ENCODE results near the gene P2RY11.

P2RY11 gene

DNA sequence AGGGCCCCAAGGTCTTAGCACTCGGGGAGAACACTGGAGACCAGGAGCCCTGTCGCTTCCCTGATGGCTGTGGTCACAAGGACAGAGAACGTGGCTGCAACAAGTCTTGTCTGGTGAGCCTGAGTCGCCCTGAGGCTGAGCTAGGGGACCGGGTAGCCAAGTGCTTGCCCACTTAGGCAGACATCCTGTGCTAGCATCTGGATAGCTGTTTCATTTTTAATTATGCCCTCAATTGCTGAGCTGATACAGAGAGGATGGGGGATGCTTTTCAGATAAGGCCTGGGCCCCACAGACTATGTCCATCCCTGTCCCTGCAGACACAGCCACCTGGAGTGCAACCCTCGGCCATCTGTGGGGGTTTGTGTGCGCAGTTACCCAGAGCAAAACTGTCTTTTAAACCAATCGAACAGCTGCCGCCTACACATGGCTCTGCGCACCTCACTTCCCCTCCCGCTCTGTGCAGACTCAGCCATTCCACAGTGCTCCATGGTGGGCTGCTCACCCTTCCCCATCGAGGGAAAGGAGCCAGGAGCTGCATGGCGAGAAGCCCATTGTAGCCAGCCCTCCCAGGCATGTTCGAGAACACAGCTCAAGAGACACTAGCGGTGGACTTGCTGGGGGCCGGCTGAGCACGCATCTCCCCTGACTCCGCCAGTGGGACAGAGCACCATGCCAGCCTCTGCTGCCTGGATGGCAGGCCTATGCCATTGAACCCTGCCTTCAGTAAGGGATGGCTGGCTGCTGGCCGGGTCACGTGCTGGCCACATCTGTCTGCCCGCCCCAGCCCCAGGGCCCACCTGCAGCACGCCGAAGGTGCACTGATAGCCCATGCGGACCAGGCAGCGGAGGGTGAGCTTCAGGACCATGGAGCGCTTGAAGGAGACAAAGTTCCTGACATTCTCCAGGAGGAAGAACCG is 27.6 kb downstream of the P2RY11 start:
- no peak for DNase-seq (ENCODE audit: low read depth in 3 of 3, low spot score in 1 of 3)

DNA sequence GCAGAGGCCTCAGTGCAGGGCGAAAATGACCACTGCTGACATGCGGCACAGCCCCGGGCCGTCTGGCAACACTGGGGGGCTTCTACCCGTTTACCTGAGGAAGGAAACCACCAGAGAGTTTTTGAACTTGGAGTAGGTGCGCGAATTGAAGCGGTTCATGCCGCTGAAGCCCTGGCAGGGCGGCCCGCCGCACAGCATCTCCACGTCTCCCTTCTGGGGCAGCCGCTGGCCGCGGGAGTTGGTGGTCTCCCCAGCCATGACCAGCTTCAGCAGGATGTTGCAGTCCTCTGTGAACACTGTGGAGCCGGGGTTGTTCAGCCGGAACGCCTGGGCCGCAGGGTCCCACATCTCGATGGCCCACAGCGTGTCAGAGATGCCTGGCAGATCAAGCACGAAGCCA is 28.5 kb downstream of the P2RY11 start:
- no peak for DNase-seq (ENCODE audit: low read depth in 3 of 3, low spot score in 1 of 3)

DNA sequence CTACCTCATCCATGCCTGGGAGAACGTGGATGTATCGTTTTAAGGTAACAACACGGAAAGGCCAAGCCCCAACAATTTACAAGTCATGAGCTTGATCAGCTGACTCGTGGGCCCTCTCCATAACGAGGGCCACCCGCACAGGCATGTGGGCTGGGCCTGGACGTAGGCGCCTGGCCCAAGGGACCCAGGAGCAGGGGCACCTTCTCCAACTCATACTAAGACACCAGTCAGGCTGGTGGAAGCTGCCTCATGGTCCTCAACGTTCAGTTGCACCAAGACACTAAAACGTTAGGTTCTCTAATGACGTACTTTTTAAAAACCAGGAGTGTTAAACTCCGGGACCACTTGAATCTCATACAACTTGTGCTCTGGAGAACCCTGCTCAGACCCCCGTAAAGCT is 30.0 kb downstream of the P2RY11 start:
- no peak for DNase-seq (ENCODE audit: low read depth in 3 of 3, low spot score in 1 of 3)

DNA sequence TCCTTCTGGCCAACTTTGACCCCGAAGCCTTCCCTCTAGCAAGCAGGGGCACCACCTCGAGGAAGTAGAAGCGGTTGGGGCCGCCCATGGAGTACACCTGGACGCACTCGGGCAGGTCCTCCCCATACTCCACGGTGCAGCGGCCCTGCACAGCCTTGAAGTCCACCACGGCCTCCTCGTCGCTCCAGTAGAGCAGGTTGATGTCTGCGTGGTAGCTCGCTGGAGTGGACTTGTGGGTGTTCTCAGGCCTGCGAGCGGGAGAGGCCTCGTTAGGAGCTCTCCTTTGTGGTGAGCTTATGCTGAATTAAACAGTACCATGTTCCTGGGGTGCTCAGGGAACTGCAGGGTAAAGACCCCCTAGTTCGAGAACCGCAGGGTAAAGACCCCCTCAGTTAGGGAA is 30.5 kb downstream of the P2RY11 start:
- DNase-seq (ENCODE audit: low read depth in 3 of 3, low spot score in 1 of 3): no peak

DNA sequence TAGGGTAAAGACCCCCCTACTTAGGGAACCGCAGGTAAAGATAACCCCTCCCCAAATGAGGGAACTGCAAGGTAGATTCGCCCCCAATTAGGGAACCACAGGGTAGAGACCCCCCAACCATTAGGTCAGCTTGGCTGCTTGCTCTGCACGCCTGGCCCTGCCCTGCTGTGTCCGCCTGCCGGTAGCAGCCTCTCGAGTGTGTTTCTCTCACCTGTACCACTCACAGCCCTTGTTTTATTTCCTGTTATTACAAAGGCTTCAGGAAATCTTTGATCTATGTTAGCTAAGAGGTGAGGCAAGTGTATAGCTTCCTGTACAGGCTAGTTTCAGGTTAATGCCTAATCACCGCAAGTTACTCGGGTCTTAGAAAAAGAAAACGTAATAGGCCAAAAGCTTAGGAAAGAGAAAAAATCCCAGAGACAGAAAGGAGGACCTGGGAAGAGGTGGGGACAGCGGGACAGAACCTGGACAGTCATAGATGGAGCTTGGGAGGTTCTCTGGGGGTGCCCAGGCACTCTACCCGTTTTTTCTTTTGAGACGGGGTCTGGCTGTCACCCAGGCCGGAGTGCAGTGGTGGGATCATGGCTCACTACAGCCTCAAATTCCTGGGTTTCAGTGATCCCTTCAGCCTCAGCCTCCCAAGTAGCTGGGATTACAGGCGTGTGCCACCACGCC is 31.3 kb downstream of the P2RY11 start:
- DNase-seq (ENCODE audit: low read depth in 3 of 3, low spot score in 1 of 3): peak in 1 of 3 donors; percentile 8

DNA sequence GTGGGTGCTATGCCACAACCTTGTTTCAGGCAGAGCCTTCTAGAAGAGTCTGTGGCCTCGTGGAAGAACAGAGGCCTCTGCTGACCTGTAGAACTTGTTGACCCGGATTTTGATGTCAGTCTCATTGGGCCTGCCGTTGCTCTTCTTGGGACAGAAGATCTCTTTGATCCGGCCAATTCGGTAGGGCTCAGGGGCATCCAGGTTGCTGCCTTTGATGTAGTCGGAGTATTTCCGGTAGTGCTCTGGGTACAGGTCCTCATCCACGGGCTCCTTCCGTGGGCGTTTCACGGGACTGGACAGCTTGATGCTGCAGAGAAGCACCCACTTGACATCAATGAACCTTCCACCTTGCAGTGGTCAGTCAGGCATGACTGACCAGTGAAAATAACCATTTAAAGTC is 32.2 kb downstream of the P2RY11 start:
- no peak for DNase-seq (ENCODE audit: low read depth in 3 of 3, low spot score in 1 of 3)

DNA sequence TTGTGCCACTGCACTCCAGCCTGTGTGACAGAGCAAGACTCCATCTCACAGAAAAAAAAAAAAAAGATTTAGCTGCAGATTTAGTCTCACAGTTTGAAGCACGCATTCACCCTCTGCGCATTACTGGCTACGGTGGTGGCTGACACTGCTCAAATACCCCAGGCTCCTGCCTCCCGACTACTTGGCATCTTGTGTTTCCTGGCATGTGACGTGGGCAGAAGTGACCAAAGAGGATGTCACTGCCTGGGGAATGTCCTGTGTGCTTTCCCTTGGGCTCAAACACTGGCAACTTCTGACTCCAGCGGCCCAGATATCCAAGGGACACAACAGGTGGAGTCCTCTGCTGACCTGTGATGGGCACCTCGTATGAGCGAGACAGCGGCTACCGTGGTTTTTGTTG is 32.9 kb downstream of the P2RY11 start:
- no peak for DNase-seq (ENCODE audit: low read depth in 3 of 3, low spot score in 1 of 3)

DNA sequence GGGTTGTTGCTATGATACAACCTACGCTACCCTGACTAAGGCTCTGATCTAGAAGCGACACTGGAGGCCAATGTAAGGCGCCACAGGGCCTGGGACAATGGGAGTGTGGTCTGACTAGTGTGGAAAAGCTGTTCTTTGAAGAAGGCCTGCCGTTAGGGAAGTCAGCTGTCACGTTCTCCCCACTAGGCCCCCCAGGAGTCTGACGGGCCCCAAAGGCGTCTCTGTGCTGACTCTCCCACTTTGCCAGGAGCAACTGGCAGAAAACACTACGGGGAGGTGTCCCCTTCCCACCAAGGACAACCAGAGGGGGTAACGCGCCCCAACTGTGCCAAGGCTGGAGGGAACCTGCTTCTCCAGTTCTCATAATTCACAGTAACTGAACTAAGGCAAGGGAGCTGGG is 33.5 kb downstream of the P2RY11 start:
- no peak for DNase-seq (ENCODE audit: low read depth in 3 of 3, low spot score in 1 of 3)

DNA sequence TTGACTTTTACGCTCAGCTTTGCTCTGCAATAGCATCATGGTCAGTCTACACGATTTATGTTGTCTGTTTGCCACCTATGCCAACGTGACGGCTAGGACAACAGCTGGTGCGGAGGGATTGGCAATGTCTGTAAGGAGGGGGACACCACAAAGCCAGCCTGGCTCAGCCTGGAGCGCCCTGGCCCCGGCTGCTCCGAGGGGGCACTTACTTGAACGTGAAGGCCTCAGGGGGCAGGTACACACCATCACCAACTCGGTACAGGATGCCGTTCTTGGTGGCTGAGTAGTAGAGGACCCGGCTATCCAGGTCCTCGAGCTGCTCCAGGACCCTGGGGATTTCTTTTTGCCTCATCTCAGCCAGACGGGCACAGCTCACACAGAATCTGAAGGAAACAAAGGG is 34.6 kb downstream of the P2RY11 start:
- DNase-seq (ENCODE audit: low read depth in 3 of 3, low spot score in 1 of 3): no peak

DNA sequence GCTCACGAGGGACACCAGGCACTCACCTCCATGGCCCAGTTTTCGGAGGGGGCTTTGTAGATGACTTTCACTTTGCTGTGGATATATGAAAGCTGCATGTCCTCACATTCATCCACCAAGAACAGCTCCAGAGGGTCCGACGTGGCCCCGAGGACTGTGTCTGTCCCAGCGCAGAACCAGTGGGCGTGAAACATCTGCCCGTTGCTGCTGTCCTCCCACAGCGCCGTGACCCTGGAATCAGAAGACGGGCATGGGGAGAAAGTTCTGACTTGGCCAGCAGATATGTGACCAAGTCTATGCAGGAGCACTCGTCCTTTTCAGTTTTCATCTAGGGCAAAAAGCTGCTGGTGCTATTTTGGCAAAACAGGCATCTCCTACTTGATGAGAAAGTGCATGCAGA is 37.9 kb downstream of the P2RY11 start:
- DNase-seq (ENCODE audit: low read depth in 3 of 3, low spot score in 1 of 3): no peak

DNA sequence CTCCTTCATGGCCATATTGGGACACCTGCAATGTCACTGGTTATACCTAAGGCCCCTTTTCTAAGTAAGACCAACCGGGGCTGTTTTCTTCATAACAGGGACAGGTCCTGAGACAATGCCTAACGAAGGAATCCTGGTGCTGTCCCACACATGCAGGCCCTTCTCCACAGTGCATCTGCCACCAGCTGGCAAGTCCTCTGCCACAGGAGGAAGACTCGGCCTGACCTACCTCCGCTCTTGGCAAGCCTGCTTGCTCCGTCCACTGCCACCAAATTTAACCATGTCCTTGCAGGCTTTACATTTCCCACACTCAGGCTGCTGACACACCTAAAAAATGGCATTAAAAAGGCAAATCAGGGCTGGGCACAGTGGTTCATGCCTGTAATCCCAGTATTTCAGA is 40.0 kb downstream of the P2RY11 start:
- no peak for DNase-seq (ENCODE audit: low read depth in 3 of 3, low spot score in 1 of 3)

DNA sequence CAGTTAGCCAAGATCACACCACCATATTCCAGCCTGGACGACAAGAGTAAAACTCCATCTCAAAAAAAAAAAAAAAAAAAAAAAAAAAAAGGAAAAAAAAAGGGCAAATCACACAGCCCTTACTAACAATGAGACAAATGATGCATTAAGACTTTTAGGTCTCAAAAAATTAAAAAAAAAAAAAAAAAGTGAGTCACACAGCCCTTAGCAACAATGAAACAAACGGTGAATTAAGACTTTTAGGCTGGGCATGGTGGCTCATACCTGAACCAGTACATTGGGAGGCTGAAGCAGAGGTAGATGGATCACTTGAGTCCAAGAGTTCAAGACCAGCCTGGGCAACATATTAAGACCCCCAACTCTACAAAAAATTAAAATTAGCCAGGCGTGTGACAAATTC is 40.6 kb downstream of the P2RY11 start:
- DNase-seq (ENCODE audit: low read depth in 3 of 3, low spot score in 1 of 3): no peak

DNA sequence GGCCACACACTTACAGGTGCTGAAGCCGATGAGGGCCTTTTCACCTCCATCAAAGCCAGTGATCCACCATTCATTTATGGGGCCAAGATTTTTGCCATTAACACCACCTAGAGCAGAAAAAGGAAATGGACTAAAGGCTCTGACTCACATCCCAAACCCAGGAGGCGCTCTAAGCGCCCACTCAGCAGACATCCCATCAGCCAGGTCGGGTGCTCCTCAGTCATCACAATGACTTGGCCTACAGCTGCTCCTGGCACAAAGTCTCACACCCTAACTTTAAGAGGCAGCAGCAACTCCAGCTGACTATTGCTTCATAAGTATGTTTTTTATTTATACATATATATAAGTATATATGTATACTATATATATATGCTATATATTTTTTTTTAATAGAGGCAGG is 44.3 kb downstream of the P2RY11 start:
- DNase-seq (ENCODE audit: low read depth in 3 of 3, low spot score in 1 of 3): no peak

DNA sequence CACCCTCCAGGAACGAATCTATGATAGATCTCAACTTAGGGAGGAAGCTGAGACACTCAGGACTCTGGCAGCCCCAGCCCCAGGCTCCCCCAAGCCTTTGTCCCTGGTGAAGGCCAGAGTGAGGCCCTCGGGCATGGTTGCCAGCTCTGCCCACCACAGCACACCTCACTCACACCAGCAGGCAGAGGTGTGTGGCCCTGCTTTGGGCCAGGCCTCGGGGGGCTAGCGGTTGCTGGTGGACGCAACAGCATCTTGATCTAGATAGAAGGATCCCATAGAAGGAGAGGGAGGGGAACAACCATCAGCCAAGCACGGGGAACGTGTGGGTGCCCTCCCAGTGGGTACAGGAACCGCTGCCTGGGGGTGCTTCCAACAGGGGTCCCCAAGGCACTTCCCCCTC is 46.6 kb downstream of the P2RY11 start:
- DNase-seq (ENCODE audit: low read depth in 3 of 3, low spot score in 1 of 3): no peak

DNA sequence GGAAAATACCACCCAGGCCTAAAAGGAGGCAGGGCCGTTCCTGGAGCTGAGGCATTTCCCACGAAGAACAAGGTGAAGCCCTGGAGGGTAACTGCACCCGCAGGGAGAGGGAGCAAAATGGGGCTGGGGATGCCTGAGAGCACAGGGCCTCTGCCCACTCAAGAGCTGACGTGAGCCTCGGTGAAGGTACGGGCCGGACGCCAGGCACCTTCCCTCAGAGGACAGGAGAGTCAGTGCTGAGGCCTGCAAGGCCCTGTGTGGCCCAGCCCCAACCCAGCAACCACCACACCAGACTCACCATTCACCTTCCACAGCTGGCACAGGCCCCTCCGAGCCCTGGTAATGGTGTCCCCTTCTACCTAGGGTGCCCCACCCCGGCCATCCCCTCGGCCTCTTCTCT is 47.0 kb downstream of the P2RY11 start:
- no peak for DNase-seq (ENCODE audit: low read depth in 3 of 3, low spot score in 1 of 3)

DNA sequence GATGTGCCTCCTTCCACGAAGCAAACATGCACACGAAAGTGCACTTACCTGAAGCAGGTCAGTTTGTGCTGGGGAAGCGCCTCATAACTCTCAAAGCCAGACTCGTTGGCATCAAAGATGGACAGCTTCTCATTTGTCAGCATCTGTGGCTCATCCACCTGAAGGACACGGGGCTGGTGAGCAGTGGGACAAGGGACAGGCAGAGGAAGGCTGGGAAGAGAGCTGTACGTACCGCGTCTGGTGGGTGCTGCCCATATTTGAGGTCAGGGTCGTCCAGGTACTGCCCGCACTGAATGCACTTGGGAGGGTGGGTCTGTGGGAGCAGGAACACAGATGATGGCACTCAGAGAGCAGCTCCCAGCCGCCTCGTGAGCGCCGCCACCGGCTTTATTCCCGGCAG is 48.1 kb downstream of the P2RY11 start:
- no peak for DNase-seq (ENCODE audit: low read depth in 3 of 3, low spot score in 1 of 3)

DNA sequence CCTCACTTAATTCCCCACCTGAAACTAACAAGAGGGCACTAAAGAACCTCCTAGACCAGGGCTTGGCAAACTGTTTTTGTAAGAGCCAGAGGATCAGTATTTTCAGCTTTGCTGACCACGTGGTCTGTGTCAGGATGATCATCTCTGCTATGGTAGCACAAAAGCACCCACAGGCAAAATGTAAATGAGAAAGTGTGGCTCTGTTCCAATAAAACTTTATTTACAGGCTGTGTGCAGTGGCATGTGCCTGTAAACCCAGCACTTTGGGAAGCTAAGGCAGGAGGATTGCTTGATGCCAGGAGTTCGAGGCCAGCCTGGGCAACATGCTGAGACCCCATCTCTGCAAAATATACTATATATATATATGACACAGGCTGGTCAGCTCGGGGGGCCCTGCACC is 52.0 kb downstream of the P2RY11 start:
- DNase-seq (ENCODE audit: low read depth in 3 of 3, low spot score in 1 of 3): no peak

Data from stimulated activated CD4-positive, alpha-beta T cell treated with anti-CD3 and anti-CD28 coated beads, TNF-alpha, amount 100 ng/mL, for 1 hour (primary cell).